C4-2B (cell line): ENCODE data around the gene ERC2.

Source experiments
- ZFX ChIP-seq: fragments of 450-650 bp; IDR thresholded peaks from 2 replicates; pipeline ENCODE4 v1.6.1; 2017
- TF ChIP-seq, protein P1 (sequence below): fragments of 450-650 bp; conservative IDR thresholded peaks from 2 replicates; pipeline ENCODE4 v1.5.1; 2017; ENCODE audit warnings: mild to moderate bottlenecking

DNA sequence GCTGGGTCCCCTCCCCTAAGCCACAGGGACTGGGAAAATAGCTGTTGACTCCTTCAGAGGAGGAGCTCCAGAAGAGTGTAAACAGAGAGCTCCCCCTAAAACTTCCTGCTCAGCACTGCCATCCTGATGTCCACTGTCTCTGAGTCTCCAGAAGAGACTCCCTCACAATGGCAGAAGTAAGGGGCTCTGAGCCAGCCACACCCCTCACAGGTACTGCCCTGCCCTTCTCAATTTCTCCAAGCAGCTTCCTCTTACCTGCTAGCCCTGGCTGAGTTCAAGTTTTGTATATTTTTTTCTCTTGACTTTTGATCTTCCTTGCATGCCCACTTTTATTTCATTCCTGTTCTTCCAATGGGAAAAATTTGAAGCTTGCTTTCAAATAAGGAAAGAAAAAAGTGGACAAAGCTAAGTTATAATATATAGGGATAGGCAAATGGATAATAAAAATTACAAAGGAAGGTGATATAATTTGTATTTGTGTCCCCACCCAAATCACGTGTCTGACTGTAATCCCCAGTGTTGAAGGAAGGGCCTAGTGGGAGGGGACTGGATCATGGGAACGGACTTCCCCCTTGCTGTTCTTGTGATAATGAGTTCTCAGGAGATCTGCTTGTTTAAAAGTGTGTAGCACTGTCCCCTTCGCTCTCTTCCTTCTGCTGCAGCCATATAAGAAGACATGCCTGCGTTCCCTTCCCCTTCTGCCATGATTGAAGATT, 539.0 kb downstream of the ERC2 start:
- TF ChIP-seq, protein P1, sequence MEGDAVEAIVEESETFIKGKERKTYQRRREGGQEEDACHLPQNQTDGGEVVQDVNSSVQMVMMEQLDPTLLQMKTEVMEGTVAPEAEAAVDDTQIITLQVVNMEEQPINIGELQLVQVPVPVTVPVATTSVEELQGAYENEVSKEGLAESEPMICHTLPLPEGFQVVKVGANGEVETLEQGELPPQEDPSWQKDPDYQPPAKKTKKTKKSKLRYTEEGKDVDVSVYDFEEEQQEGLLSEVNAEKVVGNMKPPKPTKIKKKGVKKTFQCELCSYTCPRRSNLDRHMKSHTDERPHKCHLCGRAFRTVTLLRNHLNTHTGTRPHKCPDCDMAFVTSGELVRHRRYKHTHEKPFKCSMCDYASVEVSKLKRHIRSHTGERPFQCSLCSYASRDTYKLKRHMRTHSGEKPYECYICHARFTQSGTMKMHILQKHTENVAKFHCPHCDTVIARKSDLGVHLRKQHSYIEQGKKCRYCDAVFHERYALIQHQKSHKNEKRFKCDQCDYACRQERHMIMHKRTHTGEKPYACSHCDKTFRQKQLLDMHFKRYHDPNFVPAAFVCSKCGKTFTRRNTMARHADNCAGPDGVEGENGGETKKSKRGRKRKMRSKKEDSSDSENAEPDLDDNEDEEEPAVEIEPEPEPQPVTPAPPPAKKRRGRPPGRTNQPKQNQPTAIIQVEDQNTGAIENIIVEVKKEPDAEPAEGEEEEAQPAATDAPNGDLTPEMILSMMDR: no peak
- no peak for TF ChIP-seq ZFX
